ENCODE results near the gene CUBN.

Gene CUBN

GRCh38 chr10:17109046-17109445 is 20.6 kb downstream of the CUBN start:
- DNase-seq (ENCODE audit: low read depth in 3 of 3): no peak

- no peak for DNase-seq (ENCODE audit: low read depth in 3 of 3)
Measured at GRCh38 chr10:17106991-17107390, 22.6 kb downstream of the CUBN start.

GRCh38 chr10:17101910-17102266 is 27.7 kb downstream of the CUBN start:
- no peak for DNase-seq (ENCODE audit: low read depth in 3 of 3)

DNA sequence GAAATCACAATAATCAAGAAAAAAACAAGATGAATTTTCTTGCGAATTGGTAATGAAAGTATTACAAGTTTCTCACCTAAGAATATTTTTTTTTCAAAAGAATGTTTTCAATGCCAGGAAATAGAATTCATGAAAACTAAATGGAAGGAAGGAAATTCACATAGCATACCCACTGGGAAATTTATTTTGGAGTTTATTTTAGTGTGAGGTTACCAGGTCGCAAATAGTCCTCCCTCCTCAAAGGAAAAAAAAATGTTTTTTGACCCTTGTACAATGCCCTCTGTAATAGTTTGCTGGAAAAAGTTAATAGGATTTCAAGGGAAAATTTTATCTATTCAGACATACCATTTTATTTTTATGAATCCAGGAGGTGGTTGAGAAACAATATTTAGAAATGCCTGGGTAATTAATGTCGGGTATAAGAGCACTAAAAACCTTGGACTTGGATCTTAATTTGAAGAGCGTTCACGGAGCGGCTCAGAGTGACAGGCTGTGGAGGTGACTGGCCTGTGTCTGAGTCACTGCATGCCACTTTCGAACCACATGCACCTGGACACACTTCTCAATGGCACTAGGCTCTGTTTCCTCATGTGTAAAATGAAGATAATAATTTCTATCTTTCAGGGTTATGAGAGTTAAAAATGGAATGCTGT is 28.2 kb downstream of the CUBN start:
- no peak for DNase-seq (ENCODE audit: low read depth in 3 of 3)

GRCh38 chr10:17100586-17100985 is 29.0 kb downstream of the CUBN start:
- no peak for DNase-seq (ENCODE audit: low read depth in 3 of 3)

DNA sequence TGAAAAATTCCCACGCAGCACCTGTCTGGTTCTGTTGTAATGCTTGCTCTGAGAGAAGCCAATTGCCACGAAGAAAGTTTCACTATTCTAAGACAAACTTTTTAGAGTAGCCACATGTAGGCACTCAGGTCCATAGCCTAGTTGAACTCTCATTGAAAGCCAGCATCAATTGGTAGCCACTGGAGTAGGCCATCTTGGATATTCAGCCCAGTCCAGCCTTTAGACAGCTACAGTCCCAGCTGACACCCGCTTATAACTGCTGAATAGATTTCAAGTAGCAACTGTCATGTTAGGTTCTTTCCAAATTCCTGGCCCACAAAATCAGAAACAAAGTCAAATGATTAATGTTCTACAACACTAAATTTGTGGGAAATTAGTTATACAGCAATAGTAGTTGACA is 31.6 kb downstream of the CUBN start:
- no peak for DNase-seq (ENCODE audit: low read depth in 3 of 3)

- DNase-seq (ENCODE audit: low read depth in 3 of 3): no peak
Measured at GRCh38 chr10:17094844-17095243, 34.8 kb downstream of the CUBN start.

- no peak for DNase-seq (ENCODE audit: low read depth in 3 of 3)
Measured at GRCh38 chr10:17092986-17093803, 36.4 kb downstream of the CUBN start.

DNA sequence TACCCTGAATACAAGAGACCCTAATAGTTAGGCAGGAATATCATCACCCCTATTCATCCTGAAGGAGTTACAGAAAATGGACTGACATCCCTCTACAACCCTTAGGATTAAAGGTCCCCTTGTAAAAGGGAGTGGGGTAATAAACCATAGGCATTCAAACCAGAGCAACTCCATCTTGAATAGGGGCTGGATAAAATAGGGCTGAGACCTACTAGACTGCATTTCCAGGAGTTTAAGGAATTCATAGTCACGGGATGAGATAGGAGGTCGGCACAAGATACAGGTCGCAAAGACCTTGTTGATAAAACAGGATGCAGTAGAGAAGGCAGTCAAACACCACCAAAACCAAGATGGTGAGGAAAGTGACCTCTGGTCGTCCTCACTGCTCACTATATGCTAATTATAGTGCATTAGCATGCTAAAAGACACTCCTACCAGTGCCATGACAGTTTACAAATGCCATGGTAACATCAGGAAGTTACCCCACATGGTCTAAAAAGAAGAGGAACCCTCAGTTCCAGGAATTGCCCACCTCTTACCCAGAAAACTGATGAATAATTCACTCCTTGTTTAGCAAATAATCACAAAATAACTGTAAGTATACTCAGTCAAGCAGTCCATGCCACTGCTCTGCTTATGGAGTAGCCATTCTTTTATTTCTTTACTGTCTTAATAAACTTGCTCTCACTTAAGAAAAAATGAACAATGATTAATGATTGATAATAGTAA is 37.2 kb downstream of the CUBN start:
- DNase-seq (ENCODE audit: low read depth in 3 of 3): no peak

GRCh38 chr10:17088118-17088806 is 41.3 kb downstream of the CUBN start:
- no peak for DNase-seq (ENCODE audit: low read depth in 3 of 3)

GRCh38 chr10:17086865-17087367 is 42.7 kb downstream of the CUBN start:
- DNase-seq (ENCODE audit: low read depth in 3 of 3): no peak

DNA sequence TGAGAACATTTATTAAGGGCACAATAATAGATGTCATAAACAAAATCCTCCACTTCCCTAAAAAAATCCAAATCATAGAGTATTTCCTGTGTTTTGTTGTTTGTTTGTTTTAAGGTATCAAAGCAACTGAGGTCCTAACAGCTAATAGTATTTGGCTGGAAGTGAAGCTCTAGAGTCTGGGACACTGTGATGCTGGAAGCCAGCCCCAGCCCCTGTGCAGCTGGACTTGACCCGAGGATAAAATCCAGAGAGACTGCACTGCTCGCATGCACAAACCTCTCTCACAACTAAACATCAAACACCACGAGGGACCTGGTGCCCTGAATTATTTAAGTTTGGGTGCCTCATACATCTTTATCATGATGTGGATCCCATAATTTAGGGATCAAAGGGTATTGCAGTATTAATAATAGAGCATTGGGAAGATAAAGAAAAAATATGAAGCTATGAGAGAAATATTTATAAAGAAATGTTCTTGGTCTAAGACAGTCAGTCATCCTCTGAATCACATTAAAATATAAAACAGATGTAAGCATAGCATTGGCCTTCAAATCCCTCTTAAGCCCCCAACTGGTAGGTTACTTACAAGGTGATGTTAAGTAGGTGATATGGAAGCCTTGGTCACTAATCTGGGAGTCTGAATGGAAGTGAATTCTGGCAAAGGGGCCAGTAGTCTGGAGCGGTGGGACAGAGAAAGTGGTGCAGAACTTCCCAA is 44.4 kb downstream of the CUBN start:
- no peak for DNase-seq (ENCODE audit: low read depth in 3 of 3)

DNA sequence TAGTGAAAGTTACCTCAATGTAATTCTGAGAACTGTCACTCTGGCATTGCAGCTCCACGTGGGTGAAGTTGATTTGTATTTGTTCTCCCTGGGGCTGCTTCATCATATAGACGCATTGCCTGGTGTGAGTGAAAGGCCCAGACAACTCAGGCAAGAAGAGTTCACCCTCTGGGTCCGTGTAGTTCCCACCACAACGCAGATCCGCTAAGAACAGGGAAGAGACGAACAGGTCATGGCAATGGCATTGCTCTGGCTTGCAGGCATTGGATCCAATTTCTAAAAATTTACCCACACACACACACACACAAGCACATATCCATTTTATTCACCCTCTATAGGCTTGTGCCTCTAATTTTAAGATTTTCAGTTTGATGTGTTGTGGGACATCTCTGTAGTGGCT is 45.4 kb downstream of the CUBN start:
- DNase-seq (ENCODE audit: low read depth in 3 of 3): no peak

GRCh38 chr10:17081431-17081830 is 48.2 kb downstream of the CUBN start:
- DNase-seq (ENCODE audit: low read depth in 3 of 3): no peak

GRCh38 chr10:17077890-17078289 is 51.7 kb downstream of the CUBN start:
- DNase-seq (ENCODE audit: low read depth in 3 of 3): no peak

DNA sequence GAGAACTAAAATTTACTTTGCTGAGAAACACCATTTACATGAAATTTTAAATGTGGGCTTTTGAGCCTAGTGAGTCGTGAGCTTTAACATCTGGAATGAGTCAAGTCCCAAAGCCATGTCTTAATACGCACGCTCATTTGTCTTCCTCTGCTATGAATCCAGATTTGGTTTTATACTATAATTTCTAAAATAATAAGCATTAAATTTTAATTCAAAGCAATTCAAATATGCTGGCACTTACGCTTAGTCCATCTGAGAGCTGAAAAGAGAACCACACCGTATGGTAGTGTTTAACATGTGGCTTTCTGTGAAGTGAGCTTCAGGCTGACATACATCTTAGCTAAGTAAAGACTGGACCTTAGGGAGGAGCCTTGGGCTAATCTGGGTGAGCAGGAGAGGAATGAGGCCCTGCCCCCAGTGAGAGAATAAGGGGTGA is 52.2 kb downstream of the CUBN start:
- no peak for DNase-seq (ENCODE audit: low read depth in 3 of 3)

DNA sequence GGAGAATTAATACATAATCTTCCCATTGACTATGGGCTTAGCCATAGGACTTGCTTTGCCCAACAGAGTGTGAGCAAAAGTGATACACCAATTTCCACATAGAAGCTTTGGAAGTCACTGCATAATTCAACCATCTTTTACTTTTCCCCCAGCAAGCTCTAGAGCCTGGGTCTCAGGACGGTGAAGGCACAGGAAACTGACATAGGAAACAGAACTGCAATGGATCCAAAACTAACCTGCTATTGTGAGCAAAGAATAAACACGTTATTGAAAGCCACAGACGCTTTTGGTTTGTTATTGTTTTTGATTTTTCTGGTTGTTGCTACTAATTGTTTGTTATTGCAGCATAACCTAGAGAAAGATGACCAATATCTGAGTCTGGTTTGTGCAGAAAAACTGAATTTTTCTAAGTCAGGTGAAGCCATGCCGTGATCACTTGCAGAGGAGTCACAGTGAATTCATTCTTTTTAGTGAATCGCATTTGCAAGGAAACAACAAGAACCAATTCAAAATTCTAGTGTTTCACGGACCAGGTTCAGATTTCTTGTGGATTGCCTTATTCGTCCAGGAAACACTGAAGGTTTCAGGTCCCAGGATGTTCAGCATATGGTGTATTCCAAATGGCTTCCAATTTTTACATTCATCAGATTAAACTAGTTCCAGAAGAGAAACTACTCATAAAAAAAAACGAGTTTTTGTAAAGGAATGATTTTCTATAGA is 52.8 kb downstream of the CUBN start:
- DNase-seq (ENCODE audit: low read depth in 3 of 3): no peak

DNA sequence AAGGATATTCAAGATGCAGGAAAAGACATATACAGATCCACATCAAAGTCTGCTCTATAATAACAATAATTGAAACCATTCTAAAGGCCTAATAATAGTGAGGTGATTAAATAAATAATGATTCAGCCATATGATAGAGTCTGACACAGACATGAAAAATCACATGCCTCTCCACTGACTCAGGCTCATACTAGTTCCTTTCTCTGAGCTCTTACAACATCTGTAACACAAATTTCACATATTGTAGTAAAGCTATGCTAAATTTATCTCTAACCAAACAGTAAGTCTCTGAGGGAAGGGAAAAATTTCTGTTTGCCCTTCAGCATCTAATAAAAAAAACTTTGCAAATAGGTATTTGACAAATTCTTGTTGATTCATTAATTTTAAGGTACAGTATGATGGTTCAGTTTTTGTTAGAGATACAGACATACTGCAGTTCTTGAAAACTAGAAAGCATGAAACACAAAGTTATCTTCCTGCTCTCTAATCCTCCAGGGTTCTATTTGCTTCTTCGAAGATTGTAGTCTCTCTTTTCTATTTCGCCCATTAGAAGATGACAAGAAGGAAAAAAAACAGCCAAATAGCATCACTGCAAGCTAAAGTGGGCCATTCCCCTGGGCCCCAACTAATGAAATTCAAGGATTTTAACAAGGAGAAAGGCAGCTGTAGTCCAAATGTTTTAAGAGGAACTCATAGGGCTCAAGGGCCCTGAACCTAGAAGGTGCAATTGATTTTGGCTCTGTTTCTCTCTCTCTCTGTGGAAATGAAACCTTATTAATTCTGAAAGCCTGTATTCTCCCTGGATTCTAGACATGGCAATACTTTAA is 53.9 kb downstream of the CUBN start:
- no peak for DNase-seq (ENCODE audit: low read depth in 3 of 3)

GRCh38 chr10:17074541-17074847 is 55.1 kb downstream of the CUBN start:
- no peak for DNase-seq (ENCODE audit: low read depth in 3 of 3)

Data from stimulated activated CD4-positive, alpha-beta T cell treated with anti-CD3 and anti-CD28 coated beads, TNF-alpha, amount 100 ng/mL, for 48 hours (primary cell).